GM18858 (cell line): ENCODE measurements around the gene ALDH16A1.

ENCODE experiments used
- ATAC-seq: cut with Tn5 transposase; IDR thresholded peaks from one replicate; pipeline ENCODE4 v1.9.1; 2021; ENCODE audit not compliant: unreplicated experiment

Gene ALDH16A1

DNA sequence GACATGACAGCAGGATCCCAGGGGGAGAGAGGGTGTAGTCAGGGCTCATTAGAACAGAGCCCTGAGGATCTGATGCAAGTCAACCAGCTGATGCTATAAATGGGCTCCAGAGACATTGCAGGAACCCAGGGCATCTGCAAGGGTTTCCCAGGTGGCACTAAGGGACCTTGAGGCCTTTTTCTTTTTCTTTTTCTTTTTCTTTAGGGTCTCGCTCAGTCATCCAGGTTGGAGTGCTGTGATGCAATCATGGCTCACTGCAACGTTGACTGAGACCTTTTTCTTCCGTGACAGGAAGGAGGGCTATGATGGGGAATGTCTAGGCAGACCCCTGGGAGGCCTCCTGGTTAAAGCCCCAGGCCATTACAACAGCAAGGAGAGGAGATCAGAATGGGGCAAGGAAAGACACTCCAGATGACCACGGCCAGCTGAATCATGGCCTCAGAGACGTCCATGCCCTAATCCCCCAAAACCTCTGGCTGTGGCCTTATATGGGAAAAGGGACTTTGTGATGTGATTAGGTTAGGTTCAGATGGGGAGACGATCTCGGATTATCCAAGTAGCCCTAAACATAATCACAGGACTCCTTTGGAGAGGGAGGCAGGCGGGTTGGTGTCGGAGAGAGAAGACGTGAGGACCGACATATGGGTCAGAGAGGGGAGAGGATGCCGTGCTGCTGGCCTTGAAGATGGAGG lies 54.9 kb downstream of the ALDH16A1 start:
- ATAC-seq = no peak

DNA sequence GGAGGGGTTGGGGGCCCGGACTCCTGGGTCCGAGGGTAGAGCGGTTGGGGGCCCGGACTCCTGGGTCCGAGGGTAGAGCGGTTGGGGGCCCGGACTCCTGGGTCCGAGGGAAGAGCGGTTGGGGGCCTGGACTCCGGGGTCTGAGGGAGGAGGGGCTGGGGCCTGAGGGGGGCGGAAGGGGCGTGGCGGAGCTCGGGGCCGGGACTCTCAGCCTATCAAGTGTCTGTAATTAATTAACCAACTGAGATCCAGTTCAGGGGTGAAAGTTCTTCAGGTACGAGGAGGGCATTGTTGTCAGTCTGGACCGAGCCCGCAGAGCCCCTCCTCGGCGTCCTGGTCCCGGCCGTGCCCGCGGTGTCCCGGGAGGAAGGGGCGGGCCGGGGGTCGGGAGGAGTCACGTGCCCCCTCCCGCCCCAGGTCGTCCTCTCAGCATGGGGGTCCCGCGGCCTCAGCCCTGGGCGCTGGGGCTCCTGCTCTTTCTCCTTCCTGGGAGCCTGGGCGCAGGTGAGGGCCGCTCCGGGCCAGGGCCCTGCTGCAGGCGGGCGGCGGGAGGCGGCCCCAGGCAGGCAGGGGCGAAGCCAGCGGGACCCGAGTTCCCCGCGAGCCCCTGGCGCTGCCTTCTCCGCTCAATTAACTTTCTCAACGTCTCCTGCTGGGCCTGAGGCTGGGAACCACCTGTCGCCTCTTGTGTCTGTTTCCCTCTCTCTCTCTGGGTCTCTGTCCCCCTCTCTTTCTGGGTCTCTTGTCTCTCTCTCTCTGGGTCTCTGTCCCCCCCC lies 60.1 kb downstream of the ALDH16A1 start:
- no peak for ATAC-seq

- ATAC-seq = no peak
Observed at GRCh38 chr19:49513746-49514118, 60.7 kb downstream of the ALDH16A1 start.

- no peak for ATAC-seq
Observed at GRCh38 chr19:49514151-49514550, 61.1 kb downstream of the ALDH16A1 start.

DNA sequence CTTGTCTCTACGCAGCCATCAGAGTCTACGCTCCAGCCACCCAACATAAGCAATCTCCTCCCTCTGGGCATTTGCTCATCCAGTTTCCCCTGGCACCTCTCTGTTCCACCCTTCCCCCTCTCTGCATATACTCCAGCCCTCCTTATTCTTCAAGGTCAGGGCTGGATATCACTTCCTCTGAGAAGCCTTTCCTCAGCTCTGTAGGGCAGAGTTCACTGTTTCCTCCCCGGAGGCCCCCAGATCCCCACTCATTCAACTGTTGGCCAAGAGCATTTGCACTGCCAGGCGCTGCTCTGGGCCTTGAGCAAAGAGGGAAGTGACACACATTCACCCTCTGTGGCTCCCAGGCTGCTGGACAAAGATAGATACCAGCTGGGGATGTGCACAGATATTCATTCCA lies 62.7 kb downstream of the ALDH16A1 start:
- ATAC-seq = no peak

- no peak for ATAC-seq
Observed at GRCh38 chr19:49518033-49518432, 65.0 kb downstream of the ALDH16A1 start.
